GM12875 (cell line): ENCODE results near the gene PSMG3.

Experiments used
- H3K4me3 ChIP-seq: one replicate; pipeline ENCODE4 v1.5.1; 2011; ENCODE audit warnings: low read depth, low read length, control low read depth
- TF ChIP-seq, protein P1 (sequence below): IDR thresholded peaks from 2 replicates; pipeline ENCODE4 v1.5.1; 2011; ENCODE audit warnings: low read depth, mild to moderate bottlenecking, control low read depth, inconsistent platforms, low read length, moderate library complexity, borderline replicate concordance; ENCODE audit not compliant: insufficient read depth

Gene PSMG3

DNA sequence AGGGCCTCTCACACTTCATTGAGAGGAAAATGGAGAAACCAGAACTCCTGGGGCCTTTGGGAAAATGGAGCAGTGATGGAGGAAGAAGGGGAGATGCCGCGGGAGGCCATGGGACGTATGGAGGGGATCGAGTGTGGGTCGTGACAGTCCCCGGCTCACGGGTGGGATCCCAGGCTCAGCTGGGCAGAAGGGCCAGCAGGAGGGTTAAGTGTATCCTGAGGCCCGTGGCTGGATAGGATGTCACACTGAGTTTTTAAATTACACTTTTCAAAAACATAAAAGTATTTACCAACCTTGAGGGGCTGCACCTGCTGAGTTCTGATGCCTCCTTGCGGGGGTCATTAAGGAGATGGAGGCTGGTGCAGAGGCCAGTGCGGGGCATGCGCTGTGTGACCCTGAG lies 28.0 kb upstream of the PSMG3 start:
- H3K4me3 ChIP-seq: no peak overlapping the region
- TF ChIP-seq, protein P1, sequence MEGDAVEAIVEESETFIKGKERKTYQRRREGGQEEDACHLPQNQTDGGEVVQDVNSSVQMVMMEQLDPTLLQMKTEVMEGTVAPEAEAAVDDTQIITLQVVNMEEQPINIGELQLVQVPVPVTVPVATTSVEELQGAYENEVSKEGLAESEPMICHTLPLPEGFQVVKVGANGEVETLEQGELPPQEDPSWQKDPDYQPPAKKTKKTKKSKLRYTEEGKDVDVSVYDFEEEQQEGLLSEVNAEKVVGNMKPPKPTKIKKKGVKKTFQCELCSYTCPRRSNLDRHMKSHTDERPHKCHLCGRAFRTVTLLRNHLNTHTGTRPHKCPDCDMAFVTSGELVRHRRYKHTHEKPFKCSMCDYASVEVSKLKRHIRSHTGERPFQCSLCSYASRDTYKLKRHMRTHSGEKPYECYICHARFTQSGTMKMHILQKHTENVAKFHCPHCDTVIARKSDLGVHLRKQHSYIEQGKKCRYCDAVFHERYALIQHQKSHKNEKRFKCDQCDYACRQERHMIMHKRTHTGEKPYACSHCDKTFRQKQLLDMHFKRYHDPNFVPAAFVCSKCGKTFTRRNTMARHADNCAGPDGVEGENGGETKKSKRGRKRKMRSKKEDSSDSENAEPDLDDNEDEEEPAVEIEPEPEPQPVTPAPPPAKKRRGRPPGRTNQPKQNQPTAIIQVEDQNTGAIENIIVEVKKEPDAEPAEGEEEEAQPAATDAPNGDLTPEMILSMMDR: no peak

DNA sequence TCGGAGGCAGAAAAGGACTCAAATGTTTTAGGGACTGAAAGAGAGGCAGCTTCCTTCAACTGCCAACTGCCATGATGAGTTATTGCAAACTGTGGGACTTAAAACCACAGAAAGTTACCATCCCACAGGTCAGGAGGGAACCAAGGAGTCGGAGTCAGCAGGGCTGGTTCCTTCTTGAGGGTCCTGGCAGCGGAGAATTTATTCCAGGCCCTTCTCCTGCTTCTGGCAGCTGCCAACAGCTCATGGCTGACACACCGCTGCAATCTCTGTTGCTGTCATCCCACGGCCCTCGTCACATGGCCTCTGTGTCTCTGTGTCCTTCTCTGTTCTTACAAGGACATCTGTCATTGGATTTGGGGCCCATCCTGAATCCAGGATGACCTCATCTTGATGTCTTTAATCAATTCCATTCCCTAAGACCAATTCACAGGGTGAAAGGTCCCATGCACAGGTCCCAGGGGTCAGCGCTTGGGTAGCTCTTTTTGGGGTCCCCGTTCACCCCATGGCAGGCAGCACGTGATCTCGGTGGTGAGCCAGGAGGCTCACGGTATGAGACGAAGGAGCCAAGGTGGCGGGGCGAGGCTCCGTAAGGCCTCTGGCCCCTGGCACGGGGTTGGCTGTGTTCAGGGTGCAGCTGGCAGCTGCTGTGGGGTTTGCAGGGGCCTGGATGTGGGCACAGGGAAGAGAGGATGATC lies 27.4 kb upstream of the PSMG3 start:
- TF ChIP-seq, protein P1: no peak
- no peak overlapping the region for H3K4me3 ChIP-seq

DNA sequence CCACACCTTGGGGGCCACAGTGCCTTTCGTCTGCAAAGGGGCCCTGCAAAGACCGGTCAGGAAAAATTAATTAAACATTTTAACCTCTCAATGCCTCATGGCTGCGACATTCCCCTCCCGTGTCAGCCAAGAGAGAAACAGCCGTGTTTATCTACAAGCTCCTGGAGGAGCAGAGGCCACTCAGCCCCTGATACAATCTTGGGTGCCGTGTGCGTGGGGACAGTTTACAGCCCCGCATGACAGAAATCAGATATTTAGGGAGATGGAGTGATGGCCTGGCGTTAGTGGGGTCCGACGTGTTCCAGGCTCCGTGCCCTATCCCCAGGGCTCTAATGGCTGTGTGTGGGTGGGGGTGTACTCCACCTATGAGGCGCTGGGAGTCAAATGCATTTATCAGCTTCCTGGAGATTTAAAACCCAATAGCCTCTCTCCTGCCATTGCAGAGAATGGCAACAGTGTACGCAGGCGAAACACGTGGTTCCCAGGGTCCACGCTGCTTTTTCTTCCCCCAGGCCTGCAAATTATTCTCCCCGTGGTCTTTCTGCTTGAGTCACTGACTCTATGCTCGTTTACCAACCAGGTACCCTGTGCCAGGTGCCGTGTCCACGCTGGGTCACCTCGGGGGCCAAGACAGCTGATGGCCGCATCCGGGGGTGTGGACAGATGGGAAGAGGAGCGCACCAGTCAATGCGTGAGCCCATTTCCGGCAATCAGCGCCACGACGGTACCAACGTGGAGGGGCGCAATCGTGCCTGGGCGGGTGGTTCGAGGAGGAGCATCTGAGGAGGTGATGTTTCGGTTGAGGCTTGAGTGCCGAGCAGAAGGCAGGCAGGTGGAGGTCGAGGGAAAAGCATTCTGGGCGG lies 26.6 kb upstream of the PSMG3 start:
- TF ChIP-seq, protein P1: no peak
- no peak overlapping the region for H3K4me3 ChIP-seq

DNA sequence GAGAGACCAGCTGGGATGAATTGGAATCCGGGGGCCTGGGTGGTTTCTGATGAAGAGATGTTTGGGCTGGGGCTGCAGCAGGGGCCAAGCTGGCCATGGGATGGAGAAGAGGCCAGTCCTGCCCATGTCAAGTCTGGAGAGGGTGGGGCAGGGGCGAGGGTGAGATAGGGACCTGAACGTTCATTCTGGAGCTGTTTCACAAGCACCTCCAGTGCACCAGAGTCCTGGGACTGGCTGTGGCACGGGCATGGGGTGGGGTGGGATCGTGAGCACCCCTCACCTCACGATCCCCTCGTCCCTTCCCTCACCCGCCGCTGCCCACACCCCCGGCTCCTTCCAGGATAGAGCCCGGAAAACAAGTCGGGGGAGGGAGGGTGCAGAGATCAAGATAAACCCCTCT lies 25.8 kb upstream of the PSMG3 start:
- TF ChIP-seq, protein P1: no peak
- H3K4me3 ChIP-seq: no peak overlapping the region

DNA sequence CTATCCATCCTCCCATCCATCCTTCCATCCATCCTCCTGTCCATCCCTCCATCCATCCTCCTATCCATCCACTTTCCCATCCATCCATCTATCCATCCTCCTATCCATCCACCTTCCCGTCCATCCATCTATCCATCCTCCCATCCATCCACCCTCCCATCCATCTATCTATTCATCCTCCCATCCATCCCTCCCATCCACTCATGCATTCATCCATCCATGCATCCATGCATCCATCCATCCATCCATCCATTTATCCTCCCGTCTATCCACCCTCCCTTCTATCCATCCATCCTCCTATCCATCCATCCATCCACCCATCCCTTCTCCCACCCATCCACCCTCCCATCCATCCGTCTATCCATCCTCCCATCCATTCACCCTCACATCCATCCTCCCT lies 25.2 kb upstream of the PSMG3 start:
- TF ChIP-seq, protein P1: no peak
- H3K4me3 ChIP-seq: no peak overlapping the region

DNA sequence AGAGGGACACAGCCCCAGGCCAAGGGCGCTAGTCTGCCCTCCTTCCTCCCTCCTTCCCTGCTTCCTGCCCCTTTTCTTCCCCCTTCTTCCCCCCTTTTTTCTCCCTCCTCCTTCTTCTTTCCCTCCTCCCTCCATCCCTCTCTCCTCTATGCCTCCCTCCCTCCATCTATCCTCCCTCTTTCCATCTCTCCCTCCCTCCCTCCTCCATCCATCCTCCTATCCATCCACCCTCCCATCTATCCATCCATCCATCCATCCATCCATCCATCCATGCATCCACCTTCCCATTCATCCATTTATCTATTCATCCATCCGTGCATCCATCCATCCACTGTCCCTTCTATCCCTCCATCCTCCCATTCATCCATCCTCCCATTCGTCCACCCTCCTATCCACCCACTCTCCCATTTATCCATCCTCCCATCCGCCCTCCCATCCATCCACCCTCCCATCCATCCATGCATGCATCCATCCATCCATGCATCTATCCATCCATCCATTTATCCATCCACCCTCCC lies 24.1 kb upstream of the PSMG3 start:
- TF ChIP-seq, protein P1: no peak

More for the DNA sequence above, 24.1 kb upstream of the PSMG3 start:
- no peak overlapping the region for H3K4me3 ChIP-seq
